ENCODE data around the gene WBP1.

WBP1 gene

DNA sequence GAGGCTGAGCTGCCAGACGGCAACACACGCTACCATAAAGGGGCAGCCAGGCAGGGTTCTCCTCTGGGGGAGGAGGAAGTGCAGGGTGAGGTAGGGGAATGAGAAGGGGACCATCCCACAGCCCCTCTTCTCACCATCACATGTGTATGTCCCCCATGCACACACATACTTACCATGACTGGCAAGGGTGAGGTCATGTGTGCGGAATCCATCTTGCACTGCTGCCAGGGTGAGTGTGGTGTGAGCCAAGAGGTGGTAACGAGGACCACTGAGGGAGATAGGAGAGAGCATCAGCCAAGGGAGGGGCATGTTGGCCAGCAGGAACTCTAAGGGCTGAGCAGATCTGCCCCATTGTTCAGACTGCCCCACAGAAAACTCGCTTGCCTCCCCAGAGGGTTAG lies 29.6 kb upstream of the WBP1 start:
- TF ChIP-seq CTCF (IDR thresholded peaks at IDR 0.05; ENCODE audit: low read depth, low read length, missing control alignments): no peak
- no peak for DNase-seq (ENCODE audit: low read depth)
- H3K4me3 ChIP-seq (ENCODE audit: low read depth, low read length): no peak overlapping the region

GRCh38 chr2:74429487-74430451 lies 28.5 kb upstream of the WBP1 start:
- no peak overlapping the region for H3K4me3 ChIP-seq (ENCODE audit: low read depth, low read length)
- DNase-seq (ENCODE audit: low read depth): no peak
- no peak for TF ChIP-seq CTCF (IDR thresholded peaks at IDR 0.05; ENCODE audit: low read depth, low read length, missing control alignments)

DNA sequence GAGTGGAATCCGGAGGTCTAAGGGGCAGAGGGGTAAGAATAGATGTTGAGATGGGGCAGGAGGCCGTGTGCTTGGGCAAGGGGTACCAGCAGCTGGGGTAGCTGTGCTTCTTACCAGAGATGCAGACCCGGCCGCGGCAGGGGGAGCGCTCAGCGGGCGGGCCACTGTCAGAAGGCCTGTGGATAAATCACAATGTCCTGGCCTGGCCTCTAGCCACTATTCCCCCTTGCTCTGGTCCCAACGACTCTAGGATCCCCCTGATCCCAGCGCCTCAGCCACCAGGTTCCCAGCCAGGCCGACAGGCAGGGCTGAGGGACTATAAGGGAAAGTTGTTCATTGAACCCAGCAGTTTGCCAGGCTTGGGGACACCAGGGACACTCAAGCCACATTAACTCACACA lies 27.7 kb upstream of the WBP1 start:
- no peak for DNase-seq (ENCODE audit: low read depth)
- TF ChIP-seq CTCF (IDR thresholded peaks at IDR 0.05; ENCODE audit: low read depth, low read length, missing control alignments): no peak
- no peak overlapping the region for H3K4me3 ChIP-seq (ENCODE audit: low read depth, low read length)

DNA sequence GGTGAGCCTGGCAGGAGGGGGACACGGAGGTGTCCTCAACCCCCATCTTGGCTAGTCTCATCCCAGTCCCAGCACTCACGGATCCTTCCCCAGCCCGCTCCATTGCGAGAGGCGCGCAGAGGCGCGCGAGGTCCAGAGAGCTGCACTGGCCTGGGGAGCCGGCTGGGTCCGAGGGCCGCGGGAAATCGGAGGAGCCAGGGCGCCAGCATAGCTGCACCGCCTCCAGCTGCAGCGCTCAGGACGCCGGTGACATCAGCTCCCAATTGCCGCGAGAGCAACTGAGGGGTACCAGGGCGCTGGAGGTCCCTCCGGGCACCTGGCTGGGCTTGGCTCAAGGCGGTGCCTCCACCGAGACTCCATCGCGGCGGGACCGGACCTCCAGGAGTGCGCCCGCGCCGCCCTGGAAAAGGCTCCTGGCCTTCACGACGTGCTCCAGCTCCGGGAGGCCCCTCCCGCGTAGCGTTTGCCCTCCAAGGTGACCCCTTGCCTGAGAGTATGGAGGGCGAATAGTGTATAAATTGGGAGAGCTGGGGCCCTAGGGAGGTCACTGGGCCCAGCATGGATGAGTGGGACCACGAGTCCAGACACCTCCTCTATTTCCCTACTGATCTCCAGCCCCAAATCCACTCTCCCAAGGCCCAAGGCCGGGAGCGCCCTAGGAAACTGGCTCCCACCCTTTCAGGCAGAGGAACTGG lies 22.0 kb upstream of the WBP1 start:
- no peak overlapping the region for H3K4me3 ChIP-seq (ENCODE audit: low read depth, low read length)
- TF ChIP-seq CTCF (IDR thresholded peaks at IDR 0.05; ENCODE audit: low read depth, low read length, missing control alignments): no peak
- no peak for DNase-seq (ENCODE audit: low read depth)

- no peak for DNase-seq (ENCODE audit: low read depth)
- no peak for TF ChIP-seq CTCF (IDR thresholded peaks at IDR 0.05; ENCODE audit: low read depth, low read length, missing control alignments)
- no peak overlapping the region for H3K4me3 ChIP-seq (ENCODE audit: low read depth, low read length)
These were observed 21.2 kb upstream of the WBP1 start for GRCh38 chr2:74436848-74437695.

DNA sequence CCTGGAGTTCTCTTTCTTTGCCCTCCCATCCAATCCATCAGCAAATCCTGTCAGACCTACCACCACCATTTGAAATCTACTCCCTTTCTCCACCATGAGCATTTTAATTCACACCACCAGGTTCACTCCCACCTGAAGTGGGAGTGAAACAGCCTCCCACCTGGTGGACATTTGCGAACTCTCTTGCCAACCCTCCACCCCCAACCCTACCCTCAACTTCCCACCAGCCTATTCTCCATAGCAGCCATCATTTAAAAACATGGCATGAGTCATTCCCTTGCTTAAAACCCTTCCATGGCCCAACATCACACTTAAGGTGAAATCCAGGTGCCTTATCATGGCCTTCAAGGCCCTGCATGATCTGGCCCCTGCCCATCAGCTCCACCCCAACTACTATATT lies 20.0 kb upstream of the WBP1 start:
- no peak for TF ChIP-seq CTCF (IDR thresholded peaks at IDR 0.05; ENCODE audit: low read depth, low read length, missing control alignments)
- no peak overlapping the region for H3K4me3 ChIP-seq (ENCODE audit: low read depth, low read length)
- DNase-seq (ENCODE audit: low read depth): no peak

Data from GM12864 (cell line).